VCaP (cell line): ENCODE results near the gene ZNF254.
A peak's percentile ranks its signal among the peaks of the same experiment; 100 is the strongest.

Experiments used
- H3K27ac ChIP-seq: fragments of 450-650 bp; 2 replicates; pipeline ENCODE4 v1.5.1; 2017
- CTCF ChIP-seq: fragments of 450-650 bp; conservative IDR thresholded peaks from 2 replicates; pipeline ENCODE4 v1.5.1; 2017; ENCODE audit warnings: mild to moderate bottlenecking, moderate library complexity

Gene ZNF254

GRCh38 chr19:24101459-24102115, 14.6 kb downstream of the ZNF254 start:
- H3K27ac ChIP-seq = no peak overlapping the region
- TF ChIP-seq CTCF = no peak

- TF ChIP-seq CTCF = no peak
- H3K27ac ChIP-seq = no peak overlapping the region
Measured at GRCh38 chr19:24127601-24128000, 40.6 kb downstream of the ZNF254 start.

- TF ChIP-seq CTCF = no peak
- H3K27ac ChIP-seq = peak overlapping the region; percentile 10
Measured at GRCh38 chr19:24140099-24140498, 53.1 kb downstream of the ZNF254 start.

GRCh38 chr19:24140591-24140990, 53.6 kb downstream of the ZNF254 start:
- TF ChIP-seq CTCF = no peak
- H3K27ac ChIP-seq = no peak overlapping the region; the same call in 1 of the 2 replicates

- H3K27ac ChIP-seq = no peak overlapping the region
- no peak for TF ChIP-seq CTCF
Measured at GRCh38 chr19:24141612-24142011, 54.6 kb downstream of the ZNF254 start.

GRCh38 chr19:24142771-24143170, 55.8 kb downstream of the ZNF254 start:
- no peak overlapping the region for H3K27ac ChIP-seq
- TF ChIP-seq CTCF = no peak

GRCh38 chr19:24159707-24160106, 72.7 kb downstream of the ZNF254 start:
- peak; percentile 91 for TF ChIP-seq CTCF
- no peak overlapping the region for H3K27ac ChIP-seq
